Osteocyte (in vitro differentiated cells): ENCODE measurements around the gene CDKN1C. TPM values are rescaled to one million over a fixed set of nuclear protein-coding genes. Genes with fewer than 3 reads are reported as not detected.
A peak's percentile ranks its signal among the peaks of the same experiment; 100 is the strongest.

Source experiments
- DNase-seq: peaks from one replicate; pipeline ENCODE4 v3.0.0; 2021; ENCODE audit warnings: mixed read lengths; ENCODE audit not compliant: unreplicated experiment; ENCODE audit errors: extremely low spot score
- H3K27ac Mint-ChIP-seq: one replicate; pipeline ENCODE4 v1.8.0; 2021; ENCODE audit warnings: mild to moderate bottlenecking, mixed read lengths; ENCODE audit not compliant: unreplicated experiment
- H3K27me3 Mint-ChIP-seq: one replicate; pipeline ENCODE4 v1.8.0; 2021; ENCODE audit warnings: mixed read lengths; ENCODE audit not compliant: unreplicated experiment
- H3K36me3 Mint-ChIP-seq: one replicate; pipeline ENCODE4 v1.8.0; 2021; ENCODE audit warnings: mixed read lengths; ENCODE audit not compliant: unreplicated experiment
- H3K4me1 Mint-ChIP-seq: one replicate; pipeline ENCODE4 v1.8.0; 2021; ENCODE audit warnings: mixed read lengths; ENCODE audit not compliant: unreplicated experiment
- H3K4me3 Mint-ChIP-seq: one replicate; pipeline ENCODE4 v1.8.0; 2021; ENCODE audit warnings: mild to moderate bottlenecking, moderate library complexity, mixed read lengths; ENCODE audit not compliant: unreplicated experiment
- H3K9me3 Mint-ChIP-seq: one replicate; pipeline ENCODE4 v1.8.0; 2021; ENCODE audit warnings: mixed read lengths; ENCODE audit not compliant: unreplicated experiment
- CTCF ChIP-seq: fragments of 200-600 bp; sonication (generic); IDR thresholded peaks from 2 replicates; pipeline ENCODE4 v1.5.0; 2021; ENCODE audit warnings: antibody characterized with exemption, mild to moderate bottlenecking, moderate library complexity
- total RNA-seq: library from RNA; stranded (reverse); gene quantifications from 2 replicates; pipeline ENCODE4 v1.2.1, GENCODE V29; 2021

Gene CDKN1C
- total RNA-seq, 1 donor from 2014 or later = 19.2 TPM

- no peaks in the 10 kb centered on the region for H3K27me3 Mint-ChIP-seq
- H3K9me3 Mint-ChIP-seq = no peaks in the 10 kb centered on the region
- no peak overlapping the region for H3K27ac Mint-ChIP-seq
- no peak for TF ChIP-seq CTCF
- no peak overlapping the region for H3K4me3 Mint-ChIP-seq
- H3K4me1 Mint-ChIP-seq = peaks cover 22% of the 10 kb centered on the region
- DNase-seq = no peak
- H3K36me3 Mint-ChIP-seq = no peaks in the 10 kb centered on the region
These were observed 1.4 kb upstream of the CDKN1C start for GRCh38 chr11:2886936-2887335.

DNA sequence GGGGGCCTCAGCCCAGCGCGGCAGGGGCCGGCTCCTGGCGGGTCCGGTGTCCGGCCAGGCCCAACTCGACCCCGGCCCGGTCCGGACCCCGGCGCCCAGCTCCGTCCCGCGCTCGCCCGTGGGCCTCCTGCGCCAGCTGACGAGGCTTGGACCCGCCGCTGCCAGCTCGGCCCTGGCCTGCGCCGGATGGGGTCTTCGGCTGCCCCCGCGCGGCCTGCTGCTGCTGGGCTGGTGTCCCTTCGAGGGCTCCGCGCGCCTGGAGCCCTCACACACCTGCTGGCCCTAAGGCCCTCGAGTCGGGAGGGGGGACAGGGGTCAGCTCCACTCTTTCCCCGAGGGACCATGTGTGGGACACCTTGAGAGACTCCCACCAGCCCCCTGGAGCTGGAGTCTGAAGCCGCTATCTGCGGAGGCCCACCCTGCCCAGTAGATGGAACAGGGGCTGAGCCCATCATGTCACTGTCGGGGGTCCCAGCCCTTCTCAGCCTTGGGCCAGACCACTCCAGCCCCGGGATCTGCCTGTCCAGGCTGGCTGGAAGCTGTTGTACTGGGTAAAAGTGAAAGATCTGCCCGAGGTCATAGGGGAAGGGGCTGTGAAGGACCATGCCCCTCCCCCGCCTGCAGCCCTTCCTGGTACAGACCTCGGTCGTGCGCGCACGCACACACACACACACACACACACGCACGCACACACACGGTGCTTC lies 768 bp upstream of the CDKN1C start:
- Mint-ChIP-seq H3K4me1 (peaks cover 19% of the 10 kb centered on the region), H3K9me3 (no peaks in the 10 kb centered on the region), H3K36me3 (no peaks in the 10 kb centered on the region), H3K27me3 (no peaks in the 10 kb centered on the region), H3K4me3 (no peak overlapping the region), H3K27ac (no peak overlapping the region)
- TF ChIP-seq CTCF = peak; percentile 17
- no peak for DNase-seq

GRCh38 chr11:2885017-2885677 lies 428 bp downstream of the CDKN1C start:
- Mint-ChIP-seq H3K4me3 (peak overlapping the region; percentile 81), H3K9me3 (no peaks in the 10 kb centered on the region), H3K4me1 (peaks cover 19% of the 10 kb centered on the region), H3K36me3 (no peaks in the 10 kb centered on the region), H3K27me3 (no peaks in the 10 kb centered on the region), H3K27ac (peak overlapping the region; percentile 57)
- DNase-seq = no peak
- peak; percentile 55 for TF ChIP-seq CTCF

DNA sequence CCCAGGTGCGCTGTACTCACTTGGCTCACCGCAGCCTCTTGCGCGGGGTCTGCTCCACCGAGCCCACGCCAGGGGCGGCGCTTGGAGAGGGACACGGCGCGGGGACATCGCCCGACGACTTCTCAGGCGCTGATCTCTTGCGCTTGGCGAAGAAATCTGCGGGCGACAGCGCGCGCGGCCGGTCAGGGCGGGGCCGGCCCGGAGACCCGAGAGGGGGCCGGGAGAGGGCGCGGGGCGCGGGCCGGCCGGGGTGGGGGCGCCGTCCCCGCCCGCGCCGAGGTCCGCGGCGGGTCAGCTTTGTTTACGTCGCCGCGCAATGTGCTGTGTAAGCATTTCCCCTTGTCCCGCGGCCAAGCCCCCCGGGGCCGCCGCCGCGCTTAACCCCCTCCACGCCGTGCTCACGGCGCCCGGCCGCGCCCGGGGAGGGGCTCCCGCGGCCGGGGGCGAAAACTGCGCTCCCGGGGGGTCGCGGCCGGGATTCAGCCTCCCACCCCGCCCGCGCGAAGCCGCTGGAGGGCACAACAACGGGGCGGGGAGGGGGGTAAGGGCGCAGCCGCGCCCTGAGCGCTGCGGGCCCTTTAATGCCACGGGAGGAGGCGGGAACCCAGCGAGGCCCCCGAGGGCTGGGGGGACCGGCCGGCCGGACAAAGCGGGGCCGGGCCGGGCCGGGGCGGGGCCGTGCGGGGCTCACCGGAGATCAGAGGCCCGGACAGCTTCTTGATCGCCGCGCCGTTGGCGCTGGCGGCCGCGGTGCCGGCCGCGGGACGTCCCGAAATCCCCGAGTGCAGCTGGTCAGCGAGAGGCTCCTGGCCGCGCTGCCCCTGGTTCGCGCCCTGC lies 1.4 kb downstream of the CDKN1C start:
- no peaks in the 10 kb centered on the region for H3K27me3 Mint-ChIP-seq
- no peak for DNase-seq
- TF ChIP-seq CTCF = no peak
- H3K4me3 Mint-ChIP-seq = peak overlapping the region; percentile 67
- no peaks in the 10 kb centered on the region for H3K36me3 Mint-ChIP-seq
- peaks cover 19% of the 10 kb centered on the region for H3K4me1 Mint-ChIP-seq
- no peak overlapping the region for H3K27ac Mint-ChIP-seq
- H3K9me3 Mint-ChIP-seq = no peaks in the 10 kb centered on the region

DNA sequence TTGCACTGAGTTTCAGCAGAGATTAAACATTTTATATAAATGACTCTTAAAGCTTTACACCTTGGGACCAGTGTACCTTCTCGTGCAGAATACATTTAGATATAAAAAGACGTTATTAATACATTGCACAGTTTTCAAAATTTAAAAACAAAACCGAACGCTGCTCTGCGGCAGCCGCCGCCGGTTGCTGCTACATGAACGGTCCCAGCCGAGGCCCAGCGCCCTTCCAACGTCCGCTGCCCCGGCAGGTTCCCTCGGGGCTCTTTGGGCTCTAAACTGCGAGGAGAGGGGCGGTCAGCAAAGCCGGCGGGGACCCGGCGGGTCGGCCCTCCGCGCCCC lies 2.0 kb downstream of the CDKN1C start:
- no peak for DNase-seq
- no peaks in the 10 kb centered on the region for H3K36me3 Mint-ChIP-seq
- H3K27ac Mint-ChIP-seq = no peak overlapping the region
- TF ChIP-seq CTCF = no peak
- H3K4me1 Mint-ChIP-seq = peaks cover 19% of the 10 kb centered on the region
- H3K9me3 Mint-ChIP-seq = no peaks in the 10 kb centered on the region
- peak overlapping the region; percentile 67 for H3K4me3 Mint-ChIP-seq
- H3K27me3 Mint-ChIP-seq = no peaks in the 10 kb centered on the region
